ENCODE results near the gene IDH3B.
A peak's percentile ranks its signal among the peaks of the same experiment; 100 is the strongest.
"Not testable (repeated sequence)": the region's sequence is repeated elsewhere in the genome, so short reads cannot be mapped to it uniquely, and the experiment has no call there.

The IDH3B gene

DNA sequence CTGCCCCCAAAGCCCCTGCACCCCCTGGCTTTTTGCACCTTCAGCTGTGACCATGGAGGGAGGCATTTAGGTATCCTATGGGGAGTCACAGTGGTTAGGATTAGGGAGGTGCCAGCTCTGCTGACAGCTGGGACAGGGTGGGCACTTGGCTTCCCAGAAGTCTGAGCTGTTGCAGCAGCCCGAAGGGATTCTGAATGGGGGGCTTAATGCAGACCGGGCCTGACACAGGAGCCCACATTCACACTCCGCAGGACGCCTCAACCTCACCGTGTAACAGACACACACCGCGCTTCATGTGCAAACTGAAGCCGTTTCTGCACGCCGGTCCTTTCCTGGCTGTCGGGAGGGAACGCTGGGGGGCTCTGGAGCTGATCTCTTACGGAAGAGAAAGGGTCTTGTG, 30.5 kb upstream of the IDH3B start:
- DNase-seq (ENCODE audit: low spot score): no peak

DNA sequence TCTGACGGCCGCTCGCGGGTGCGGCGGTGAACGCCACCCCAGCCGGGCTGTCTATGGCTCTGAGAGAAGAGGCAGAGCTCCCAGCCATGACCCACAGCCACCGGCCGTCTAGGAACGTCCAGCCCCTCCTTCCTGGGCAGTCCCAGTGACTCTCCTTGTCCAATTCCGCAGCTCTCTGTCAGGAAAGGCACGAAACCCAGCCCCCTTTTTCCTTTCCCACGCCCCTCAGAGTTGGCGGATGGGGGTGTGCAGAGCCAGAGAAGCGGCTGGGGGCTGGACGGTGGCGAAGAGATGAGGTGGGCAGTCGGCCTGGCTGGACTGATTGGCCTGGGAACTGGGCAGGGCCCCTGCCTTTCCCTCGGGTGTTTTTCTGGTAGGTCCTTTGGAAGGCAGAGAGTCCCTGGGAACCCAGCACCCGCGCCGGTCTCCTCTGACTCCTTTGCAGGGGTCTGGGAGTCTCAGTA, 30.0 kb upstream of the IDH3B start:
- no peak for DNase-seq (ENCODE audit: low spot score)

DNA sequence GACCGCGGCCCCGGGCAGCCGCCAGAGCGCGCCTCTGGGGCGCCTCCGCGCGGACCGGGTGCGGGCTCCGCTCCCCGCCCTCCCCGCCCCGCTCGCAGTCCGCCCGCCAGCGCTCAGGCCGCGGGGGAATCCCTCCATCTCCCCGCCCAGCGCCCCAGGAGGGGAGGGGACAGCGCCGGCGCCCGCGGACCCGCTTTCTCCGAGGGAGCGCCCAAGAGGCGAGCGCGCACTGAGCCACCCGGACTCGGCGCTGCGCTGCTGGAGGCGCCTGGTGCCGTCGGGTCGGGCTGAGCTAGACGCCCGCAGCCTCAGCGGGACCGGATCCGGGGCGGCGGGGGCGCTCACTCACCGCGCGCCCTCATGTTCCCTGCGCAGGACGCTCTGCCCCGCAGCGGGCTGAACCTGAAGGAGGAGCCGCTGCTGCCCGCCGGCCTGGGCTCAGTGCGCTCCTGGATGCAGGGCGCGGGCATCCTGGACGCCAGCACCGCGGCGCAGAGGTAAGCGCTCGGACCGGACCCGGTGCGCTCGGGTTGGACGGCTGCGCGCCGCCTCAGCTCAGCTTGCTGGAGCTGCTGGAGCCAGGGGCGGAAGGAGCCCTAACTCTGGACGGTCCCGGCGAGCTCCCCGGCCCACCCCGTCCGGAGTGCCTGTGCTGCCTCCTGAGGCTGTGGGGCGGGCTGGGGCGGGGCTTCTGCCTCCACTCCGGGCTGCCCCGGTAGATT, 29.4 kb upstream of the IDH3B start:
- DNase-seq (ENCODE audit: low spot score): no peak

DNA sequence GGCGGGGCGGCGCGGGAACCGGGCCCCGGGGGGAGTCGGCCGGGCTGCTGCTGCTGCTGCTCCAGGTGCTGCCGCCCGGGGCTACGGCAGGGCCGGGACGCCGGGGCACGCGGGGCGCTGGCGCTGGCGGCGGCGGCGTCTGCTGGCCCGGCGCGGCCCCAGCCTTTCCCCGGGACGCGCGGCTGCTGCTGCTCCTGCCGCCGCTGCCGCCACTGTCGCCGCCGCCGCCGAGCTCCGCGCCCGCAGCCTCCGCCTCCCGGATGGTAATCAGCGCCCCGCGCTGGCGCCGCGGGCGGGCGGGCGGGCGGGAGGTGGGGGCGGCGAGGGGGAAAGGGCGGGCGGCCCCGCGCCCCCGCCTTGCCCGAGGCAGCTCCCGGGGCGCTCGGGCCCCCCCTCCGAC, 28.9 kb upstream of the IDH3B start:
- DNase-seq (ENCODE audit: low spot score): no peak

DNA sequence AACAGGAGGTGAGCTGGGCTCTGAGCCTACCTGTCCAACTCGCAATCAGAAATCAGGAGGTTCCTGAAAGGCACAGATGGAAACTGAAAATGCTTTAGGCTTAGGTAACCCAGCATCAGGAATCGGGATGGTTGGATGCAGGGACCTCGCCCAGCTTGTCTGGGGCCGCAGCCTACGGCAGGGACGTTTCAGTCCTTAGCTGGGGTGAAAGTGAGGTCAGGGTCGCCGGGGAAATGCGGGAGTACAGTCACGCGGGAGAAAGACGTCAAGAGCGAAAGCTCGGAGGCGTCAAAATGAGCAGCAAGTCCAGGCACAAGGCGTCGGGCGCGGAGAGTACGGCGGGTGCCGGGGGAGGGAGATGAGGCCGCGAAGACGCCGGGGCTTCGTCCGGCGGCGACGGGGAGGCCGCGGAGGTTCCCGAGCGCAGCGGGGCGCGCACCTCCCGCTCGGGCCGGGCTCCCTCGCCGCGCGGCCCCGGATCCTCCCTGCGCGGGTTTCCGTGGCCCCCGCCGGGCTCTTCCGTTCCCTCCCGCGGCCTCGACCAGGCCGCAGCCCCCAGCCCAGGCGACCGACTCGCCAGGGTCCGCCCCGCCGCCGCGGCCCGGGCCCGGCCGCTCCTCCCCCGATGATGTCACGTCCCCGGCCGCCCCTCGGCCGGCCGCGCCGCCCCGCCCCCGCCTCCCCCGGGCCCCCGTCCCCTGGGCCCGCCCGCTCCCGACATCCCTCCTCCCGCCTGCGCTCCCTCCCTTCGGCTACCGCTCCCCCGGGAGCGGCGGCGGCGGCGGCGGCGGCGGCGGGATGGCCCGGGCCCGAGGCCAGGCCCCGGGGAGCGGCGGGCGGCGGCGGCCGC, 28.2 kb upstream of the IDH3B start, which contains the start of gene EBF4:
TSS of gene EBF4 (plus strand) at position 745 of the 850 bp plus-strand sequence. CDS start 866 bp downstream, outside the sequence.
- DNase-seq (ENCODE audit: low spot score): peak; percentile 6

DNA sequence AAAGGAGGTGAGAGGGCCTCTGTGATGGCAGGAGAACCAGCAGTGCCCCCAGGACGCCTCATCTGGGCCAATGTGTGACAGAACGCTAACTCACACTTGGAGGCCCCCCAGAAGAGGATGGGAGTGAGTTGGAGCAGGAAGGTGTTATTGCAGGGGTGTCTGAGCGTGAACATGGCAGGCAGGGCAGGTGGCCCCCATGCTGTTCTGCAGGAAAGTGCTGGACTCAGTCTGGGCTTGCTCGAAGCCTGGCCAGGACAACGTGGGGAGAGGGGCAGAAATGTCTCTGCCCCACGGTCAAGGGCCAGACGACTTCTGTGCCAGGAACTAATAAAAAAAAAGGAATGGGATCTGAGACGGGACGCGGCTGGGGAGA, 27.6 kb upstream of the IDH3B start:
- no peak for DNase-seq (ENCODE audit: low spot score)

DNA sequence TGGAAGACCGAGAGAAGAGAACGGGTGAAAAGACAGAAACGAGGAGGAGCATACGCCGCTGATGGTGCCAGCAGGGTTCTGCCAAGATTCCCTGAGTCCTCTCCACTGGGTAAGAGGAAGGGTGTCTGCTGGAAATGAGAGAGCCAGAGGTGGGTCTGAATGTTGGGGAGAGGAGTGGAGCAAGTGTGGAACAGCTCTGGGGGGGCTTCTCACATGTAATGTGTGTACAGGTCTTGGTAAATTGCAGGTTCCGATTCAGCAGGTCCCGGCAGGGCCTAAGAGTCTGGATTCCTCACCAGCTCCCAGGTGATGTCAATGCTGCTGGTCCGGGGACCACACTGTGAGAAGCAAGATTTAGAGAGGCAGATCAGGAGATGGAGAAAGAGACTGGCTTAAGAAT, 27.1 kb upstream of the IDH3B start:
- no peak for DNase-seq (ENCODE audit: low spot score)

DNA sequence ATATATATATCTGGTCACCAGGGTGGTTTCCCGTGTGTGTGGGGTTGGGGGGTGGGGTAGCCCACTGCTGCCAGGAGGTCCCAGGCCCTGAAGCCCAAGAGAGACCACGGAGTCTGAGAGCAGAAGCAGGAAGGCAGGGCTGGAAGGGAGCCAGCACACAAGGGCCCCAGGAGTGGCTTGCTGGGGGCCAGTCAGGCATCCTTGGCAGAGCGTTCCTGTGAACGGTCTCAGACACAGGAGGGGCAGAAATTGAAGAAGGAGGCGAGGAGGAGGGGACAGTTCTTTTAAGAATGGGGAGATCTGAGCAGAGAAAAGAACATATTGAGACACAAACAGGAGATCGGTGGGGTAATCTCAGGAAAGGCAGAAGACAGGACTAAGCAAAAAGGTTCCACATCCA, 26.7 kb upstream of the IDH3B start:
- DNase-seq (ENCODE audit: low spot score): no peak

DNA sequence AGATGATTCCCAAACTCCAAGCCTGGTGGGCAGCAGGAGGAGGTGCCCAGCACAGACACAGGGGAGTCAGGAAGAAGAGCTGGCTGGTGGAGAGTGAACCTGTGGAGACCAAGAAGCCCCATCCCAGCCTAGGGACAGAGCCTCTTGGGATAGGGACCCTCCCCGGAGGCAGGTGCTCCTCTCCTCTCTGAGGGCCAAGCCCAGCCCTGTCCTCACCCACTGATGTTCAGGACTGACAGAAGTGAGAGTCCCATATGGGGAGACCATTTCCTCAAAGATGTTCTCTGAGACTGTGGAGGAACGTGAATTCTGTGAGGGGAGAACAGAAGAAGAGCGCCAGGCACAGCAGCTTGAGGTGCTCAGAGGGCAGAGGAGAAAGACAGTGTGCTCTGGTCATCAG, 26.2 kb upstream of the IDH3B start:
- no peak for DNase-seq (ENCODE audit: low spot score)

DNA sequence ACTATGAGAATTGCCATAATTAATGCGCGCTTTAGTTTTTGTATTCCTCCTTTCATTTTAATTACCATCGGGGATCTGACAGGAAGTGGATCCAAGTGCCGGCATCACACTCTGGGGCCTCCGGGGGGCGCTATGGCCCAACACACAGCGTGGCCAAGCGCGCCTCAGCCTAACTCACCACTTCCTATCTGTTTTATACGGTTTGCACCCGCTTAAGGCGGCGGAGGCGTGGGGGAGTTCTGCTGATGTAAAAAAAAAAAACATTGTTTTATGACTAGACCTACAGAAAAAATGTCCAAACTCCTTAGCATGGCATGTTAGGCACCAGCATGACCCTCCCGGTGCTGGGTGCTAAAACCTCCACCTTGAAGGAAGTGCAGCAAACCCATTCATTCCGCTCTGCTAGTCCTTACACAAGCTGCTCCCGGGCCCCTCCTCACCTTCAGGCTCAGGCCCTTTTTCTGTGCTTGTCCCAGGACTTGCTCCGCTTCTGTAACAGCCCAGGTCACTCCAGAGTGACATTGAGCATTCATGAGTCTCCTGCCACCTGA, 24.1 kb upstream of the IDH3B start:
- DNase-seq (ENCODE audit: low spot score): peak; percentile 46

DNA sequence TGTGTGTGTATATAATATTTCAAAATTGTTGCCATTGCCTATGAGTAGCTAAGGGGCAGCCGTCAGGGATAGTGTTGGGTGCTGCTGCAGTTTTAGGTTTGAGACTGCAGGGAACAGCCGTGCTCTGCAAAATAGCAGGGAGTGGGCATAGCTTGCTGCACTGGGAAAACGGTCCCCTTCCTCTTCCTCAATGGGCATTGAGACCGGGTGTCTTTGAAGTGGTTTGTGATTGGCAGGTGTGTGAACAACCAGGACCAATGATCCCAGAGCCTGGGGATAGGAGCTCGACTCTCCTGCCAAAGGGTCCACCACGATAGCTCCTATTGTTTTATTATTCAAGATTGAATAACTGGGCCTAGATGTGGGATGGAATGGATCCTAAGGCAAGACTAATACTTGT, 23.5 kb upstream of the IDH3B start:
- DNase-seq (ENCODE audit: low spot score): no peak

DNA sequence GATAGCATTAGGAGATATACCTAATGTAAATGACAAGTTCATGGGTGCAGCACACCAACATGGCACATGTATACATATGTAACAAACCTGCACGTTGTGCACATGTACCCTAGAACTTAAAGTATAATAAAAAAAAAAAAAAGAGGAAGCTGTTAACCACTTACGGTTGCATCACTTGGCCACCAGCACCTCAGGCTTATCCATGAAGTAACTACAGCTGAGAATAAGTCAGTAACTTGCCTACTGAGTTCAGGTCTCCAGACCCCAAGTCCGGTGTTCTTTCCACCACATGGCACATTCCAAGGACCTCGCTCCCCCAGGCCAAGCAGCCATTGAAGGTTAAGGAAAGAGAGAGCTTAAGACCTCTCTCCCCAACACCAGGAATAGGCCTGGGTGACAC, 20.8 kb upstream of the IDH3B start:
- not testable (repeated sequence) for DNase-seq (ENCODE audit: low spot score)

DNA sequence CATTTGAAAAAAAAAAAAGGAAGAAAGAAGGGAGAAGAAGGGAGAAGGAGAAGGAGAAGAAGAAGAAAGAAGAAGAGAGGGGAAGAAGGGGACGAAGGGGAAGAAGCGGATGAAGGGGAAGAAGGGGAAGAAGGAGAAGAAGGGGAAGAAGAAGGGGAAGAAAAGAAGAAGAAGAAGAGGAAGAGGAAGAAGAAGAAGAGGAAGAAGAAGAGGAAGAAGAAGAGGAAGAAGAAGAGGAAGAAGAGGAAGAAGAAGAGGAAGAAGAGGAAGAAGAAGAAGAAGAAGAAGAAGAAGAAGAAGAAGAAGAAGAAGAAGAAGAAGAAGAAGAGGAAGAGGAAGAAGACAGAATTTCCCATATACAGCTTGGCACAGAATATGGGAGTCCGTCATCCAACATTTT, 18.0 kb upstream of the IDH3B start:
- DNase-seq (ENCODE audit: low spot score): not testable (repeated sequence)

DNA sequence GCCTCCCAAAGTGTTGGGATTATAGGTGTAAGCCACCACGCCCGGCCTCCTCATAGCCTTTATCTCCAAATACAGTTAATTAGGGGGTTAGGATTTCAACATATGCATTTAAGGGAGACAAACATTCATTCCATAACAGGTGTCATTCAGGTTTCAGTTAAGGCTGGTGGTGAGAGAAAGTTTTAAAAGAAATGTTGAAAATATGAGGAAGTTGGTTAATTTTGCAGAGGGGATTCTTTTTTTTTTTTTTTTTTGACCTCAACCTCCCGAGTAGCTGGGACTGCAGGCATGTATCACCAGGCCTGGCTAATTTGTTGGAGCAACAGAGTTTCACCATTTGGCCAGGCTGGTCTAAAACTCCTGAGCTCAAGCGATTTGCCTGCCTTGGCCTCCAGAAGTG, 16.0 kb upstream of the IDH3B start:
- no peak for DNase-seq (ENCODE audit: low spot score)

DNA sequence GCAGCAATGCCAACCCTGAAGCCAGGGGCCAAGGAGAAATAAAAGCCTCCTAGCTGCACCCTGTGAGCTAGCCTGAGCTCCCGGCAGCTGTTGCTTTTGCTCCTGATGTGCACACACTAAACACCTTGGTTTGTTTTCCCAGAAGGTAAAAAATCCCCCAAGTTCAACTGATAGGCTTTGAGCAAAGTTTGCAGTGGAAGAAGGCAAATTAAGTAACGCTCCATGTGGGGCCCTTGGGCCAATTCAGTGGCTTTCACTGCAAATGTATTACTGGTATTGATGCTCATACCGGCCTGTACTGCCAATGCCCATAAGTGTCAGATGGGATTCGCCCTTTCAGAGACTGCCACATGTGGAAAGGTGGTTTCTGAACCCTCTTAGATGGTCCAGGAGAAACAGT, 9.4 kb upstream of the IDH3B start:
- DNase-seq (ENCODE audit: low spot score): no peak

DNA sequence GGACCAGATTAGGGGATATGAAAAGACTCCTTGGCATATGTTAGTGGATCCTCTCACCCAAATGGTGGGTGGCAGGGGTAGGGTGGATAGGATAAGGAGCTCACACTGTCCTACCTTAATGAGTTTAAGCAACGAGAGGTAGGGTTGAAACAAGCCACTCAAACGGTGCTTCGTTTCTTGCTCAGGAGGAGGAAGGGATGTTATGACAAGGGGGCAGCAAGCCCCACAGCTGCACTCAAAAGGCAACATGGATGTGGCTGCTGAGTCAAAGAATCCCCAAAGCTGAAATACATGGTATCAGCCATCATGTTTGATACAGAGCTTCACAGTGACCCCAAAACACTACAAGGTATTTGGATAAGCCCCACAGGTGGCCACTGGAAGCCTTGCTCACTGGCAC, 8.4 kb upstream of the IDH3B start:
- DNase-seq (ENCODE audit: low spot score): no peak

DNA sequence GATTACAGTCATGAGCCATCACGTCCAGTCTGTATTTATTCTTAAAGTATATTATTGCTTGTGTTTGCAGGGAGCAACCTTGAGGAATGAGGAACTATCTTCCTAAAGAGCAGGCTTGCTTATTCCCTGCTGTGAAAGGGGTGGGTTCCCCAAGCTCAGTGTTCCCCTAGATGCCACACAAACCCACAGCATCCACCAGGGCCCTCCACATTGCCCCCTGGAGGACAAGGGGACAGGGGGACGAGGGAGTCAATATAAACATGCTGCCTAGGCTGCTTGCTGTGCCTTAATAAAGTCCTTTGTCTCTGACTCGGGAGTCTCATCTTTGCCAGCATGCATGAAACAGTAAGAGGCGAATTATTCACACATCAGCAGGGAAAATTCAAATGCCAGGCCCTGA, 8.0 kb upstream of the IDH3B start:
- no peak for DNase-seq (ENCODE audit: low spot score)

DNA sequence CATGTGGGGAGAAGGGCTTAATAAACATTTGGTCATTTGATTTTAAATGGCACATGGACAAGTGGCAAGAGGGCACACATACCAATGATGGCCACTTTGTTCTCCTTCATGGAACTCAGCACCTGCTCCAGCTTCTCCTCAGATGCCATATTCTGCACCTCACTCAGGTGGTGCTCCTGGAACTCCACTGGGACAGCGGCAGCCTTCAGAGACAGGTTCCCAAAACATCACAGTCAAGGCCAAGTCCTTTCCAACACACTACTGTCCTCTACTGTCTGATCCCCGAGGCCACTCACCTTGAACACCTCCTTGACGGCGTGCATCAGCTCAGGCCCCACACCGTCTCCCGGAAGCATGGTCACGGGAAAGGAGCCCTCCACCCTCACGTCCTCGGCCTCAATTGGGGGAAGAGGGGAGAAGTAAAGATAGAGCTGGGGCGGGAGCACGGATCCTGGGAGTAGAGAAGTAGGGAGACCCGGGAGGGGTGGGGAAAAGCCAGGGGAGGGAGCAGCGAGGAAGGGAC, 591 bp downstream of the IDH3B start:
- DNase-seq (ENCODE audit: low spot score): no peak

DNA sequence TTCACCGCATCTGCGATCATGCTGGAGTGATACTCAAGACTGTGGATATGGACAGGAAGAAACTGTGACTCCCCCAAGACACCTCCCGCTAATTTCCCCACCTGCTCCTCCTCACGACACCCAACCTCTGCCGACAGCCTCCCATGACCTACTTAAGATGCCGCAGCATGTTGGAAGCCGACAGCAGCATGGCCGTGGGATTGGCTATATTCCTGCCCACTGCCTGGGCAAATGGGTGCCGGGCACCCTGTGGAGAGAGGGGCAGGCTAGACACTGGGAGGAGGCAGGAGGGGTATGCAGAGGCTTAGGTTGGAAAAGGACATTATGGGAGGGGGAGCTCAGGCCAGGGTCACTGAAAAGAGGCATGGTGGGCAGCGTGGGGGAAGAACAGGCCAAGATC, 4.5 kb downstream of the IDH3B start:
- DNase-seq (ENCODE audit: low spot score): no peak

DNA sequence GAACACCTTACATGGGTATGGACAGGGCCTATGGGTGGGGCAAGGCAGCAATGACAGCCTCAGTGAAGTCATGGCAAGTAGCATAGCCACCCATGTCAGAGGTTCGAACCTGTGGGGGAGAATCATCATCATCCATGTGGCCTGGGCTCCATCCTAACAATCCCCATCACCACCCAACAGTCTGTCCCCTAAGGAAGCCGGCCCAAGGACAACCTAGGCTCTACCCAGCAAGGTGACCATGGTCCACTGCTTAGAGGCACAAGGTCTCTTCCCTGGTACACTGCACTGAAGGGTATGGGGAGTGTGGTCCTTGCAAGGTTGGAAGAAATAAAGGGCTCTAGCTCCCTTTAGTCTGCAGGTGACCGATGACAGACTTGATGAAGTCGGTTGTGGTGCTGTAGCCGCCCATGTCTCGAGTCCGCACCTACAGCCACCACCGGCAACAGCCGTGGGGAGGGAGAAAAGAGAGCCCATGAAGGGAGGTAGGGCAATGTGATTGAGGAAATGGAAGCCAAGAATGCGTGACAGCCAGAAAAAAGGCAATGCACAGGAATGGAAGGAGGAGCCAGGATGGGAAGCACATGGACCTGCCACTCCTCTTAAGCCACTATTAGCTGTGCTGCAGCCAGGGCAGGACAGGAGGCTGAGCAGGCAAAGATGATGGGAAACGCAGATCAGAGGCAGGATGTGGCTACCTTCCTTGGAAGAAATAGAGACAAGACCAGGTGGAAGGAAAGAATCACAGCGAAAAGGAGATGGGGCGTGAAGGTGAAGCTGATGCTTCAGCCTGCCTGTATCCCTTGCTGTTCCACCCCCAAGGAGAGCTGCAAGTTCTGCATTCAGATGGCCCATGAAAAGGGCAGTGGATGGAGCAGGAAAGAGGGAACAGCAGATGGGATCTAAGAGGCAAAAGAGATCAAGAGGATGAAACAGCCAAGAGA, 5.3 kb downstream of the IDH3B start:
- DNase-seq (ENCODE audit: low spot score): peak; percentile 75

DNA sequence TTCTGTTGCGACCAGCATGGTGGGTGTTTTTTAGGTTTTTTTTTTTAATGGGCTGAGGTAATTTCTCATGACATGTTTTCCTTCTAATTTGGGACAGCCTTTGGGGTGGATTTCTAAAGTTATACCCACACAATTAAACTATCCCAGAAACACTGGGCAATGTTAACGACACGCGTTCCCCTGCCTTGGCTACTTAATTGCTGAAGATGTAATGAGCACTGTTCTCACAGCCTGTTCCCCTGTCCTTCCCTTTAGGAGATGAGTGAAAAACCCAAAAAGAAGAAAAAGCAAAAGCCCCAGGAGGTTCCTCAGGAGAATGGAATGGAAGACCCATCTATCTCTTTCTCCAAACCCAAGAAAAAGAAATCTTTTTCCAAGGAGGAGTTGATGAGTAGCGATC, 6.3 kb downstream of the IDH3B start:
- DNase-seq (ENCODE audit: low spot score): no peak

DNA sequence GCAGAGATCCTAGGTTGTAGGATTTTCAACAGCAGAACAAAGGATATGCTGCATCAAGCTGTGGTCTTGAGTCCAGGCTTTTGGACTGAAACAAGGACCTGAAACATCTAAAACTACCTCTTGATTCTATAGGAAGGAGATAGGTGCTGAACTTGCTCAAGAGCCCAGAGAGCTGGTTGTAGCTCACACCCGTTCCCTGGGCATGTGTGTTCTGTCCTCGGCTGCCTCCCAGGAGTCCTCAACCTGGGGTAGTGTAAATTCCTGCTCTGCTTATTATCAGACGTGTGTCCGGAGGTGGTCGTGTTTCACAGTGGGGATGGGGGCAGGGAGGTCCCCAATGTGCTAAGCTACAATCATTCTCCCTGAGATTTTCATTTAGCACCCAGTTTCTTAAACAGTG, 6.8 kb downstream of the IDH3B start:
- no peak for DNase-seq (ENCODE audit: low spot score)

Measured in cerebellar cortex (tissue), 1 donor.